HepG2 (cell line): ENCODE data around the gene NACC2. TPM values are rescaled to one million over a fixed set of nuclear protein-coding genes. Genes with fewer than 3 reads are reported as not detected.
A peak's percentile ranks its signal among the peaks of the same experiment; 100 is the strongest.

Source experiments
- ATF1 ChIP-seq: IDR thresholded peaks from 2 replicates; pipeline ENCODE4 v1.6.1; 2016; ENCODE audit warnings: mild to moderate bottlenecking, control low read depth
- HCFC1 ChIP-seq: fragments of 150-350 bp; IDR thresholded peaks from 2 replicates; pipeline ENCODE4 v1.6.1; 2014; ENCODE audit warnings: low read depth, low read length
- KDM3A ChIP-seq: IDR thresholded peaks from 2 replicates; pipeline ENCODE4 v1.6.1; 2018; ENCODE audit warnings: low read depth, missing compliant biosample characterization
- MED8 ChIP-seq: sonication (generic); formaldehyde crosslinking; IDR thresholded peaks from 2 replicates; pipeline ENCODE4 v1.8.1; 2023; ENCODE audit warnings: mild to moderate bottlenecking, missing genetic modification reagents; ENCODE audit not compliant: insufficient replicate concordance
- NFYC ChIP-seq: IDR thresholded peaks from 2 replicates; pipeline ENCODE4 v1.6.1; 2016; ENCODE audit warnings: missing genetic modification reagents, missing compliant biosample characterization
- RCOR2 ChIP-seq: IDR thresholded peaks from 2 replicates; pipeline ENCODE4 v1.6.1; 2016; ENCODE audit warnings: missing biosample characterization, missing genetic modification reagents
- SIN3A ChIP-seq: IDR thresholded peaks from 2 replicates; pipeline ENCODE4 v1.6.1; 2011; ENCODE audit warnings: low read depth, mild to moderate bottlenecking, control low read depth, low read length, borderline replicate concordance
- TEAD3 ChIP-seq: optimal IDR thresholded peaks from 2 replicates; pipeline ENCODE3; 2016; ENCODE audit warnings: borderline replicate concordance
- ZMYM4 ChIP-seq: sonication (generic); formaldehyde crosslinking; IDR thresholded peaks from 2 replicates; pipeline ENCODE4 v1.8.1; 2023; ENCODE audit warnings: mild to moderate bottlenecking, missing genetic modification reagents
- ZNF333 ChIP-seq: sonication (generic); formaldehyde crosslinking; IDR thresholded peaks from 2 replicates; pipeline ENCODE4 v1.4.0; 2020; ENCODE audit warnings: mild to moderate bottlenecking, missing genetic modification reagents, borderline replicate concordance
- ZNF33B ChIP-seq: sonication (generic); formaldehyde crosslinking; IDR thresholded peaks from 2 replicates; pipeline ENCODE4 v1.5.1; 2020; ENCODE audit warnings: mild to moderate bottlenecking, missing genetic modification reagents
- ZNF441 ChIP-seq: sonication (generic); formaldehyde crosslinking; IDR thresholded peaks from 2 replicates; pipeline ENCODE4 v1.7.0; 2021; ENCODE audit warnings: missing genetic modification reagents, borderline replicate concordance
- ZNF556 ChIP-seq: sonication (generic); formaldehyde crosslinking; IDR thresholded peaks from 2 replicates; pipeline ENCODE4 v1.4.0; 2020; ENCODE audit warnings: mild to moderate bottlenecking, missing genetic modification reagents, borderline replicate concordance
- ZNF577 ChIP-seq: sonication (generic); formaldehyde crosslinking; IDR thresholded peaks from 2 replicates; pipeline ENCODE4 v1.4.0; 2020; ENCODE audit warnings: mild to moderate bottlenecking, low read depth, missing genetic modification reagents, borderline replicate concordance
- ZNF589 ChIP-seq: sonication (generic); formaldehyde crosslinking; conservative IDR thresholded peaks from 2 replicates; pipeline ENCODE4 v1.8.0; 2022; ENCODE audit warnings: mild to moderate bottlenecking, moderate library complexity, missing genetic modification reagents
- ZNF660 ChIP-seq: sonication (generic); formaldehyde crosslinking; IDR thresholded peaks from 2 replicates; pipeline ENCODE4 v1.5.1; 2020; ENCODE audit warnings: mild to moderate bottlenecking, low read depth, missing genetic modification reagents, borderline replicate concordance
- polyA plus RNA-seq, 8 experiments: library from polyadenylated mRNA; depleted of rRNA in 3 of 8; stranded (reverse) in 7 of 8; unstranded in 1 of 8; fragments of >200 nt; fragmentation: Illumina TruSeq in 4 of 8; extraction: Trizol in 4 of 8; gene quantifications; 2 replicates each; pipeline versions ENCODE4 v1.2.1 to v1.2.3, GENCODE V29; 2011 to 2016; ENCODE audit warnings: low read depth in 4 of 8, missing spikeins in 1 of 8, mixed read lengths in 1 of 8; ENCODE audit not compliant: insufficient read depth in 1 of 8
- total RNA-seq, 5 experiments: library from RNA; depleted of rRNA; stranded (reverse); fragments of >200 nt; fragmentation: Illumina TruSeq; extraction: Trizol; gene quantifications; 2 replicates each; pipeline ENCODE4 v1.2.3, GENCODE V29; 2016; ENCODE audit warnings: low read depth in 1 of 5
- TF ChIP-seq, protein P1 (sequence below), 2 experiments: sonication (generic) in 1 of 2; formaldehyde crosslinking in 1 of 2; IDR thresholded peaks; 2 replicates each; pipeline versions ENCODE4 v1.6.1 to v1.9.0; 2014 to 2022; ENCODE audit warnings: antibody characterized with exemption in 1 of 2, borderline replicate concordance in 1 of 2, inconsistent platforms in 1 of 2, low read depth in 1 of 2, missing genetic modification reagents in 1 of 2
- TF ChIP-seq, protein P2 (sequence below): IDR thresholded peaks from 2 replicates; pipeline ENCODE4 v1.6.1; 2016; ENCODE audit warnings: low read depth
- TF ChIP-seq, protein P3 (sequence below): sonication (generic); formaldehyde crosslinking; IDR thresholded peaks from 2 replicates; pipeline ENCODE4 v1.8.0; 2022; ENCODE audit warnings: missing genetic modification reagents, mild to moderate bottlenecking, borderline replicate concordance

The NACC2 gene
- total and polyA plus RNA-seq, 2 of the 13 experiments (the other 11 are each of a cell fraction or from before 2014, with no cell fraction given) = 5.9 to 12.3 TPM

DNA sequence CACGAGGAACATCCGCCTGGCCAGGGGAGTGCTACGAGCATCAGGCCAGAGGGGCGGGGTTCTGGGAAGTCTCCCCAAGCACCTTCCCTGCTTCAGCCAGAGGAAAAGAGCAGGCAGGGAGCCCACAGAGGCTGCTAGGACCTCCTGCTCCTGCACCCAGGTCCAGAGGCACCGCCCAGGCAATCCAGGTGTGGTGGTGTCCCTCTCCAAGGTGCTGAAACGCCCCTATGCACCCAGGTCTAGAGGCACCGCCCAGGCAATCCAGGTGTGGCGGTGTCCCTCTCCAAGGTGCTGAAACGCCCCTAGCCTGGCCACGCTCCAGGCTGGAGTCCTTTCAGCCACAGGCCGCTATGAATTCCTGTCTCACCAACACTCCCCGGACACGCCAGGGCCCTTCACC, 123.2 kb downstream of the NACC2 start (continued):
- TF ChIP-seq ZMYM4 (CRISPR knock-in tag) = peak; percentile 92
- TF ChIP-seq TEAD3 (CRISPR knock-in tag) = peak; percentile 93
- TF ChIP-seq ZNF589 (CRISPR knock-in tag) = peak; percentile 99
- TF ChIP-seq ATF1 = no peak
- peak; percentile 97 for TF ChIP-seq ZNF577
- TF ChIP-seq NFYC (CRISPR knock-in tag) = peak; percentile 66
- peak; percentile 91 for TF ChIP-seq ZNF556 (CRISPR knock-in tag)
- TF ChIP-seq ZNF441 = peak; percentile 98
- TF ChIP-seq, protein P1, sequence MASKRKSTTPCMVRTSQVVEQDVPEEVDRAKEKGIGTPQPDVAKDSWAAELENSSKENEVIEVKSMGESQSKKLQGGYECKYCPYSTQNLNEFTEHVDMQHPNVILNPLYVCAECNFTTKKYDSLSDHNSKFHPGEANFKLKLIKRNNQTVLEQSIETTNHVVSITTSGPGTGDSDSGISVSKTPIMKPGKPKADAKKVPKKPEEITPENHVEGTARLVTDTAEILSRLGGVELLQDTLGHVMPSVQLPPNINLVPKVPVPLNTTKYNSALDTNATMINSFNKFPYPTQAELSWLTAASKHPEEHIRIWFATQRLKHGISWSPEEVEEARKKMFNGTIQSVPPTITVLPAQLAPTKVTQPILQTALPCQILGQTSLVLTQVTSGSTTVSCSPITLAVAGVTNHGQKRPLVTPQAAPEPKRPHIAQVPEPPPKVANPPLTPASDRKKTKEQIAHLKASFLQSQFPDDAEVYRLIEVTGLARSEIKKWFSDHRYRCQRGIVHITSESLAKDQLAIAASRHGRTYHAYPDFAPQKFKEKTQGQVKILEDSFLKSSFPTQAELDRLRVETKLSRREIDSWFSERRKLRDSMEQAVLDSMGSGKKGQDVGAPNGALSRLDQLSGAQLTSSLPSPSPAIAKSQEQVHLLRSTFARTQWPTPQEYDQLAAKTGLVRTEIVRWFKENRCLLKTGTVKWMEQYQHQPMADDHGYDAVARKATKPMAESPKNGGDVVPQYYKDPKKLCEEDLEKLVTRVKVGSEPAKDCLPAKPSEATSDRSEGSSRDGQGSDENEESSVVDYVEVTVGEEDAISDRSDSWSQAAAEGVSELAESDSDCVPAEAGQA (IDR thresholded peaks at IDR 0.05; ENCODE audit: low read depth) = no peak
- TF ChIP-seq, protein P1 (CRISPR knock-in tag; IDR thresholded peaks at IDR 0.05; ENCODE audit: borderline replicate concordance) = peak; percentile 99
- TF ChIP-seq, protein P2, sequence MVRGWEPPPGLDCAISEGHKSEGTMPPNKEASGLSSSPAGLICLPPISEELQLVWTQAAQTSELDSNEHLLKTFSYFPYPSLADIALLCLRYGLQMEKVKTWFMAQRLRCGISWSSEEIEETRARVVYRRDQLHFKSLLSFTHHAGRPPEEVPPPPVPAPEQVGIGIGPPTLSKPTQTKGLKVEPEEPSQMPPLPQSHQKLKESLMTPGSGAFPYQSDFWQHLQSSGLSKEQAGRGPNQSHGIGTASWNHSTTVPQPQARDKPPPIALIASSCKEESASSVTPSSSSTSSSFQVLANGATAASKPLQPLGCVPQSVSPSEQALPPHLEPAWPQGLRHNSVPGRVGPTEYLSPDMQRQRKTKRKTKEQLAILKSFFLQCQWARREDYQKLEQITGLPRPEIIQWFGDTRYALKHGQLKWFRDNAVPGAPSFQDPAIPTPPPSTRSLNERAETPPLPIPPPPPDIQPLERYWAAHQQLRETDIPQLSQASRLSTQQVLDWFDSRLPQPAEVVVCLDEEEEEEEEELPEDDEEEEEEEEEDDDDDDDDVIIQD = peak; percentile 94
- TF ChIP-seq ZNF333 = peak; percentile 100
- peak; percentile 100 for TF ChIP-seq SIN3A
- TF ChIP-seq ZNF660 (CRISPR knock-in tag) = peak; percentile 98
- TF ChIP-seq, protein P3, sequence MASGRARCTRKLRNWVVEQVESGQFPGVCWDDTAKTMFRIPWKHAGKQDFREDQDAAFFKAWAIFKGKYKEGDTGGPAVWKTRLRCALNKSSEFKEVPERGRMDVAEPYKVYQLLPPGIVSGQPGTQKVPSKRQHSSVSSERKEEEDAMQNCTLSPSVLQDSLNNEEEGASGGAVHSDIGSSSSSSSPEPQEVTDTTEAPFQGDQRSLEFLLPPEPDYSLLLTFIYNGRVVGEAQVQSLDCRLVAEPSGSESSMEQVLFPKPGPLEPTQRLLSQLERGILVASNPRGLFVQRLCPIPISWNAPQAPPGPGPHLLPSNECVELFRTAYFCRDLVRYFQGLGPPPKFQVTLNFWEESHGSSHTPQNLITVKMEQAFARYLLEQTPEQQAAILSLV (CRISPR knock-in tag) = peak; percentile 99
- peak; percentile 90; the same call in 1 of the 2 replicates for TF ChIP-seq KDM3A (CRISPR knock-in tag)
- peak; percentile 89 for TF ChIP-seq RCOR2 (CRISPR knock-in tag)
- peak; percentile 99 for TF ChIP-seq ZNF33B (CRISPR knock-in tag)
- TF ChIP-seq MED8 = peak; percentile 38
- TF ChIP-seq HCFC1 = peak; percentile 51; the same call in 1 of the 2 replicates
